Prostate gland (tissue), 2 donors: Measurements from ENCODE around the gene ERCC6L2. TPM values are rescaled to one million over a fixed set of nuclear protein-coding genes. Genes with fewer than 3 reads are reported as not detected.

Experiments
- DNase-seq: peaks from one replicate; pipeline ENCODE4 v3.0.0-alpha.2; 2019; ENCODE audit warnings: low spot score
- H3K27ac ChIP-seq, 2 donors: fragments of 200-600 bp; sonication (generic); 2 replicates each; pipeline ENCODE4 v1.5.1; 2017 to 2019
- H3K27me3 ChIP-seq: fragments of 200-600 bp; sonication (generic); replicated peaks from 2 replicates; pipeline ENCODE4 v1.5.1; 2019; ENCODE audit not compliant: insufficient read depth
- H3K36me3 ChIP-seq, 2 donors: fragments of 200-600 bp; sonication (generic); 1 replicate in 1 of 2; 2 replicates in 1 of 2; pipeline versions ENCODE4 v1.5.1 to v1.8.1; 2017 to 2019
- H3K4me1 ChIP-seq: fragments of 200-600 bp; sonication (generic); replicated peaks from 2 replicates; pipeline ENCODE4 v1.5.1; 2019
- H3K4me3 ChIP-seq, 2 donors: fragments of 200-600 bp; sonication (generic); 2 replicates each; pipeline ENCODE4 v1.5.1; 2017 to 2019
- H3K9me3 ChIP-seq: fragments of 200-600 bp; sonication (generic); 2 replicates; pipeline ENCODE4 v1.5.1; 2017
- POLR2A ChIP-seq: fragments of 450-650 bp; IDR thresholded peaks from one replicate; pipeline ENCODE4 v1.6.1; 2016; ENCODE audit warnings: antibody characterized with exemption, mild to moderate bottlenecking
- POLR2AphosphoS5 ChIP-seq: sonication (generic); formaldehyde crosslinking; IDR thresholded peaks from one replicate; pipeline ENCODE4 v1.6.1; 2017; ENCODE audit warnings: antibody characterized with exemption
- WGBS: methylation state at CpG from one replicate; pipeline ENCODE4 v1.1.5; 2018; 5-methylcytosine and 5-hydroxymethylcytosine counted together
- intact Hi-C: fragments of 100-400 bp; cut with DNase I; formaldehyde crosslinking; loops from one replicate; pipeline ENCODE4 v1.14.2; 2022
- total RNA-seq, 2 donors: library from RNA; depleted of rRNA; stranded (reverse); fragments of >200 nt; gene quantifications; one replicate each; pipeline ENCODE4 v1.1.0, GENCODE V29; 2016
- TF ChIP-seq, protein P1 (sequence below), 4 experiments: fragments of 200-600 bp in 2 of 4; fragments of 450-650 bp in 2 of 4; sonication (generic) in 2 of 4; IDR thresholded peaks; 1 replicate in 3 of 4; 2 replicates in 1 of 4; pipeline ENCODE4 v1.5.1; 2016 to 2019; ENCODE audit warnings: antibody characterized with exemption in 4 of 4, mild to moderate bottlenecking in 2 of 4, moderate library complexity in 2 of 4

The ERCC6L2 gene, protein sequence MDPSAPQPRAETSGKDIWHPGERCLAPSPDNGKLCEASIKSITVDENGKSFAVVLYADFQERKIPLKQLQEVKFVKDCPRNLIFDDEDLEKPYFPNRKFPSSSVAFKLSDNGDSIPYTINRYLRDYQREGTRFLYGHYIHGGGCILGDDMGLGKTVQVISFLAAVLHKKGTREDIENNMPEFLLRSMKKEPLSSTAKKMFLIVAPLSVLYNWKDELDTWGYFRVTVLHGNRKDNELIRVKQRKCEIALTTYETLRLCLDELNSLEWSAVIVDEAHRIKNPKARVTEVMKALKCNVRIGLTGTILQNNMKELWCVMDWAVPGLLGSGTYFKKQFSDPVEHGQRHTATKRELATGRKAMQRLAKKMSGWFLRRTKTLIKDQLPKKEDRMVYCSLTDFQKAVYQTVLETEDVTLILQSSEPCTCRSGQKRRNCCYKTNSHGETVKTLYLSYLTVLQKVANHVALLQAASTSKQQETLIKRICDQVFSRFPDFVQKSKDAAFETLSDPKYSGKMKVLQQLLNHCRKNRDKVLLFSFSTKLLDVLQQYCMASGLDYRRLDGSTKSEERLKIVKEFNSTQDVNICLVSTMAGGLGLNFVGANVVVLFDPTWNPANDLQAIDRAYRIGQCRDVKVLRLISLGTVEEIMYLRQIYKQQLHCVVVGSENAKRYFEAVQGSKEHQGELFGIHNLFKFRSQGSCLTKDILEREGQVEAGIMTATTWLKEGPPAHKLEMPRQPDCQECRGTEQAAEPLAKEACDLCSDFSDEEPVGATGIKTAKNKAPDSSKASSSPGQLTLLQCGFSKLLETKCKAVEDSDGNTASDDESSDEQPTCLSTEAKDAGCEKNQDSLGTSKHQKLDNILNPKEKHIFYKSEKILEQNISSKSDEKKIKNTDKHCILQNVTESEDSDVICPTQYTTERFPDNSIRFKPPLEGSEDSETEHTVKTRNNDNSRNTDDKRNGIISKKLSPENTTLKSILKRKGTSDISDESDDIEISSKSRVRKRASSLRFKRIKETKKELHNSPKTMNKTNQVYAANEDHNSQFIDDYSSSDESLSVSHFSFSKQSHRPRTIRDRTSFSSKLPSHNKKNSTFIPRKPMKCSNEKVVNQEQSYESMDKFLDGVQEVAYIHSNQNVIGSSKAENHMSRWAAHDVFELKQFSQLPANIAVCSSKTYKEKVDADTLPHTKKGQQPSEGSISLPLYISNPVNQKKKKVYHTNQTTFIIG (N-terminal part only)
- total RNA-seq: 10 to 100 TPM; 57.7 to 73.4 TPM

DNA sequence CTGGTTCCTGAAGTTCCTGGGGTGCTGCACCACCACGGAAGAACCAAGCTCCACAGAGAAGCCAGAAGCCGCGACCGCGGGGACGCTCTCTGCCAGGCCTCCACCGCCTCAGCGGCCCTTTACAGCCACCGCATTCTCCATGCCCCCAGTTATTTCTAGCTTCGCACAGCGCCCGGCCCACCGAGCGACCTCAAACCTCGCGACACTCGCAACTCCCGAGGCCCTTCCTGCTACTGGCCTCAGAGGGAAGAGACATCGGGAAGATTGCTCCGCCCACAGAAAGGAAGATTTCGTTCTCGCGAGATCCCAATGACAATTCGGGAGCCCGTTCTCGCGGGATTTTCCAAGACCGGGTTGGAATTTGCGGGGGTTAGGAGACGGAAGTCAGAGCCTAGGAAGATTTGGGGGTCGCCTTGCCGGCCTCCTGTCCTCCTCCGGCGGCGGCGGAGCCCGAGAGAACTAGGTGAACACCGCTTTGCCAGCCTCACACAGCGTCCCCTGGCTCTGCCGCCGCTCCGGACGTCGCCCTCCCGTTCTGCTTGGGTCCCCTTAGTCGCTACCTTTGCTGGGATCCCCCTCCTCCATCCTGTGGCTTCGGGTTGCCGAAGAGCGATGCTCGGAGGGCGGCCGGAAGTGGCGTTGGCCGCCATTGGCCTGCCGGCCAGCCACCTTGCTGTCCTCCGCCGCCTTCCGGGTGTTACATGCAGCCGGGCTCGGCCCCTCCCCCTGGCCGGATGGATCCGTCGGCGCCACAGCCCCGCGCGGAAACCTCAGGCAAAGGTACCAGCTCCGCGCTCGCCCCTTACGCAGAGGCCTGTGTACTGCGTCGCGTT is at the start of gene ERCC6L2:
TSS of gene ERCC6L2 (plus strand) at position 387 of the 833 bp plus-strand sequence. CDS start at position 735, 348 bp downstream.
- Histone ChIP-seq H3K36me3 (no peaks in the 10 kb centered on the region), H3K27me3 (no peaks in the 10 kb centered on the region), H3K9me3 (no peaks in the 10 kb centered on the region), H3K27ac (no peak within 1 kb of the TSS), H3K4me3 (no peak within 1 kb of the TSS), H3K4me1 (peaks cover under 1% of the 10 kb centered on the region)
- WGBS: under 1% methylated on average over 71 of the region's 74 CpGs
- intact Hi-C loops: loop anchor here (2.0 to 10.0 kb wide), 4 partner anchors 69 to 558 kb away; partner anchors contain the start of gene FANCC
- TF ChIP-seq POLR2AphosphoS5 (peak; percentile 87), POLR2A (peak; percentile 95)
- TF ChIP-seq, protein P1, sequence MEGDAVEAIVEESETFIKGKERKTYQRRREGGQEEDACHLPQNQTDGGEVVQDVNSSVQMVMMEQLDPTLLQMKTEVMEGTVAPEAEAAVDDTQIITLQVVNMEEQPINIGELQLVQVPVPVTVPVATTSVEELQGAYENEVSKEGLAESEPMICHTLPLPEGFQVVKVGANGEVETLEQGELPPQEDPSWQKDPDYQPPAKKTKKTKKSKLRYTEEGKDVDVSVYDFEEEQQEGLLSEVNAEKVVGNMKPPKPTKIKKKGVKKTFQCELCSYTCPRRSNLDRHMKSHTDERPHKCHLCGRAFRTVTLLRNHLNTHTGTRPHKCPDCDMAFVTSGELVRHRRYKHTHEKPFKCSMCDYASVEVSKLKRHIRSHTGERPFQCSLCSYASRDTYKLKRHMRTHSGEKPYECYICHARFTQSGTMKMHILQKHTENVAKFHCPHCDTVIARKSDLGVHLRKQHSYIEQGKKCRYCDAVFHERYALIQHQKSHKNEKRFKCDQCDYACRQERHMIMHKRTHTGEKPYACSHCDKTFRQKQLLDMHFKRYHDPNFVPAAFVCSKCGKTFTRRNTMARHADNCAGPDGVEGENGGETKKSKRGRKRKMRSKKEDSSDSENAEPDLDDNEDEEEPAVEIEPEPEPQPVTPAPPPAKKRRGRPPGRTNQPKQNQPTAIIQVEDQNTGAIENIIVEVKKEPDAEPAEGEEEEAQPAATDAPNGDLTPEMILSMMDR (IDR thresholded peaks at IDR 0.05): peak in 2 of 4 experiments; percentile 4 to 34
- peak; percentile 96 for DNase-seq

DNA sequence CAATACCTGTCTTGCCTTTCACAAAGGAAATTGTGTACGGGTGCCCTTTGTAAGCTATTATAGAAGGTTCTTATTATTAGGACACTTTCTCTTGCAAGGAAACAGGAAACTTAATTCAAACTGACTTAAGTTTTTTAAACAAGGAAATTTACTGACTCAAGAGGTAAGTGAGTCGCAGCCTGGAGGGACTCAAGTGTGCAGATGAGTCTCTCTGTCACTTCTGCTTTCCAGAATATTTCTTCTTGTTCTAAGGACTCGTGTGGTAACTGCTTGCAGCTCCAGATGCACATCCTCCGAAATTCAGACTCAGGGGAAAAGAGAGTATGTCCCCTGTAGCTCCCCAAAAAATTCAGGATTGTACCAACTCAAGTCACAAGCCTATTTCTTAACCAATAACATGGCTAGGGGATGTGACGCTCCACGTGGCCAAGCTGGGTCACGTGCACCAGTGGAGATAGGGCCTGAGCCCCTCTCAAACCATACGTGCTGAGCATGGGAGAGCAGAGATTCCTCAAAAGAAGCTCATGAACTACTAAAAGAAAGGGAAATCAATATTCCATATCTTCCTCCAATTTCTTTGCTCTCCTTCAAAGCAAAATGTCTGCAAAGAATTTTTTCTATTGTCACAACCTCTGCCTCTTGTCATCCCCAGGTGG is 49.2 kb upstream of the ERCC6L2 start:
- H3K4me3 ChIP-seq: no peak overlapping the region

DNA sequence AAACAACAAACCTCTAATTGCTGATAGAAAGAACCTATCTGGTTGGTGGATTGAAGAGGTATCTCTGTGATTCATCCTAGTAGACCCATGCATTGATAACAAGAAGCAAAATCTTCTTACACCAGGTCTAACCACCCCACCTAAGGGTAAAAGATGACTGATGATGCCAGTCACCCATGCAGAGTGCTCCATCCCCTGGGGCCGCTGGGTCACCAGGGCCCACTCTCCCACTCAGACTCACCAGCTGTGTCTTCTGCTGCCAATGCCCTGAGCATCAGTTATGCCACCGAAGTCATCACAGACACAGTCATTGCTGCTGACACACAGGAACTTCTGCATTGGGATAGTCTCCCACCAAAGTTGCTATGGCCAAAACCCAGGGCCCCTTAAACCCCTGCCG is 44.7 kb upstream of the ERCC6L2 start:
- H3K27ac ChIP-seq: no peak overlapping the region

More for the DNA sequence above, 49.2 kb upstream of the ERCC6L2 start:
- H3K36me3 ChIP-seq: no peaks in the 10 kb centered on the region
- DNase-seq: no peak
- intact Hi-C loops: no loop called here
- H3K4me1 ChIP-seq: no peaks in the 10 kb centered on the region
- H3K9me3 ChIP-seq: no peaks in the 10 kb centered on the region
- H3K27me3 ChIP-seq: no peaks in the 10 kb centered on the region
- H3K27ac ChIP-seq: no peak overlapping the region
- TF ChIP-seq POLR2A (no peak), POLR2AphosphoS5 (no peak)
- TF ChIP-seq, protein P1 (IDR thresholded peaks at IDR 0.05): no peak
- 91% methylated on average over 8 of the region's 8 CpGs for WGBS

More for the DNA sequence above, 44.7 kb upstream of the ERCC6L2 start:
- TF ChIP-seq POLR2A: no peak
- TF ChIP-seq, protein P1 (IDR thresholded peaks at IDR 0.05): no peak
- TF ChIP-seq POLR2AphosphoS5: no peak
- H3K27me3 ChIP-seq: no peaks in the 10 kb centered on the region
- intact Hi-C loops: no loop called here
- WGBS: 100% methylated on average over 3 of the region's 3 CpGs
- H3K4me3 ChIP-seq: no peak overlapping the region
- peaks cover 6% of the 10 kb centered on the region for H3K4me1 ChIP-seq
- no peak for DNase-seq
- H3K36me3 ChIP-seq: no peaks in the 10 kb centered on the region
- H3K9me3 ChIP-seq: no peaks in the 10 kb centered on the region
